Stimulated activated naive CD8-positive, alpha-beta T cell treated with anti-CD3 and anti-CD28 coated beads, Interleukin-15, Interleukin-2, amounts not matched to agents 100 ng/mL and 50 ng/mL, for 24 hours (primary cell): Measurements from ENCODE around the gene FARP1.
A peak's percentile ranks its signal among the peaks of the same experiment; 100 is the strongest.

Source experiments
- H3K27ac Mint-ChIP-seq: one replicate; pipeline ENCODE4 v1.8.0; 2021; ENCODE audit warnings: mild to moderate bottlenecking, mixed read lengths
- H3K27me3 Mint-ChIP-seq: one replicate; pipeline ENCODE4 v1.8.0; 2021; ENCODE audit warnings: mixed read lengths
- H3K36me3 Mint-ChIP-seq: one replicate; pipeline ENCODE4 v1.8.0; 2021; ENCODE audit warnings: low read depth, mixed read lengths
- H3K4me1 Mint-ChIP-seq: one replicate; pipeline ENCODE4 v1.8.0; 2021; ENCODE audit warnings: low read depth, mixed read lengths
- H3K4me3 Mint-ChIP-seq: one replicate; pipeline ENCODE4 v1.8.0; 2021; ENCODE audit warnings: mild to moderate bottlenecking, mixed read lengths
- H3K9me3 Mint-ChIP-seq: one replicate; pipeline ENCODE4 v1.8.0; 2021; ENCODE audit warnings: mixed read lengths

Gene FARP1, protein sequence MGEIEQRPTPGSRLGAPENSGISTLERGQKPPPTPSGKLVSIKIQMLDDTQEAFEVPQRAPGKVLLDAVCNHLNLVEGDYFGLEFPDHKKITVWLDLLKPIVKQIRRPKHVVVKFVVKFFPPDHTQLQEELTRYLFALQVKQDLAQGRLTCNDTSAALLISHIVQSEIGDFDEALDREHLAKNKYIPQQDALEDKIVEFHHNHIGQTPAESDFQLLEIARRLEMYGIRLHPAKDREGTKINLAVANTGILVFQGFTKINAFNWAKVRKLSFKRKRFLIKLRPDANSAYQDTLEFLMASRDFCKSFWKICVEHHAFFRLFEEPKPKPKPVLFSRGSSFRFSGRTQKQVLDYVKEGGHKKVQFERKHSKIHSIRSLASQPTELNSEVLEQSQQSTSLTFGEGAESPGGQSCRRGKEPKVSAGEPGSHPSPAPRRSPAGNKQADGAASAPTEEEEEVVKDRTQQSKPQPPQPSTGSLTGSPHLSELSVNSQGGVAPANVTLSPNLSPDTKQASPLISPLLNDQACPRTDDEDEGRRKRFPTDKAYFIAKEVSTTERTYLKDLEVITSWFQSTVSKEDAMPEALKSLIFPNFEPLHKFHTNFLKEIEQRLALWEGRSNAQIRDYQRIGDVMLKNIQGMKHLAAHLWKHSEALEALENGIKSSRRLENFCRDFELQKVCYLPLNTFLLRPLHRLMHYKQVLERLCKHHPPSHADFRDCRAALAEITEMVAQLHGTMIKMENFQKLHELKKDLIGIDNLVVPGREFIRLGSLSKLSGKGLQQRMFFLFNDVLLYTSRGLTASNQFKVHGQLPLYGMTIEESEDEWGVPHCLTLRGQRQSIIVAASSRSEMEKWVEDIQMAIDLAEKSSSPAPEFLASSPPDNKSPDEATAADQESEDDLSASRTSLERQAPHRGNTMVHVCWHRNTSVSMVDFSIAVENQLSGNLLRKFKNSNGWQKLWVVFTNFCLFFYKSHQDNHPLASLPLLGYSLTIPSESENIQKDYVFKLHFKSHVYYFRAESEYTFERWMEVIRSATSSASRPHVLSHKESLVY

DNA sequence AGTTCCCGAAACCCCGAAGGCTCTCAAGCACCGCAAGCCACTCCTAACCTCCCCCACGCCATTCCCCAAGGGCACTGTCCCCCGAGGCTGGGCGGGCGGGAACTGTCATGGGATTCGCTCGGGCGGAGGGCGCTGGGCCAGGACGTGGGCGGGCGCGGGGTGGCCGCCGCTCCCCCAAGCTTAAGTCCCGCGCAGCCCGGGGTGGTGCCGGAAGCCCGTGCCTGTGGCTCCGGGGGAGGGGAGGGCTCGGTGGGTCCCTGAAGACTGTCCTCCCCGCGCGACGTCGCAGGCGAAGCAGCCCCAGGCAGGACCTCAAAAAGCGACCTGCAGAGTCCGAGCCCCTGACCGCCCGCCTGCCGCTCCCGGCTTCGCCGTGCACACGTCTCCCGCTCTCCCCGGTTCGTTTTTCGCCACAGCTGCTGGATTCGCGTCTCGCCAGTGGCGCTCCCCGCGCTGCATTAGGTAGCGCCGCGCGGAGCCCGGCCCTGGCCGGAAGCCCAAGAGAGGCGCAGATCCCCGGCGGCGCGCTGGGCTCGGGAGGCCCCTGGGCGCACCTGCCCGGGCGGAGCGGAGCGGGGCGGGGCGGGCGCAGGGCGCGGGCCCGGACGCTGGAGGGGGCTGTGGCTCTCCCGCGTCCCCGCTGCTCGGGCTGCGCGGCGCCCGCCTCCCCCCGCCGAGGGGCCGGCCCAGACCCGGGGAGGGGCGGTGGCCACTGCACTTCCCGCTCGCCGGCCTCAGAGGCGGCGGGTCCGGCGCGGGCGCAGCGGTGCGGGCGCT, at the start of gene FARP1:
Gene FARP1, plus strand, starts transcription at position 715 of the 777 bp plus-strand sequence. CDS start 70,149 bp downstream, outside the sequence.
- no peaks in the 10 kb centered on the region for H3K9me3 Mint-ChIP-seq
- no peaks in the 10 kb centered on the region for H3K36me3 Mint-ChIP-seq
- peaks cover 7% of the 10 kb centered on the region for H3K4me1 Mint-ChIP-seq
- H3K27me3 Mint-ChIP-seq, result peaks cover 69% of the 10 kb centered on the region
- H3K4me3 Mint-ChIP-seq, result peak within 1 kb of the TSS; percentile 63
- no peak within 1 kb of the TSS for H3K27ac Mint-ChIP-seq

DNA sequence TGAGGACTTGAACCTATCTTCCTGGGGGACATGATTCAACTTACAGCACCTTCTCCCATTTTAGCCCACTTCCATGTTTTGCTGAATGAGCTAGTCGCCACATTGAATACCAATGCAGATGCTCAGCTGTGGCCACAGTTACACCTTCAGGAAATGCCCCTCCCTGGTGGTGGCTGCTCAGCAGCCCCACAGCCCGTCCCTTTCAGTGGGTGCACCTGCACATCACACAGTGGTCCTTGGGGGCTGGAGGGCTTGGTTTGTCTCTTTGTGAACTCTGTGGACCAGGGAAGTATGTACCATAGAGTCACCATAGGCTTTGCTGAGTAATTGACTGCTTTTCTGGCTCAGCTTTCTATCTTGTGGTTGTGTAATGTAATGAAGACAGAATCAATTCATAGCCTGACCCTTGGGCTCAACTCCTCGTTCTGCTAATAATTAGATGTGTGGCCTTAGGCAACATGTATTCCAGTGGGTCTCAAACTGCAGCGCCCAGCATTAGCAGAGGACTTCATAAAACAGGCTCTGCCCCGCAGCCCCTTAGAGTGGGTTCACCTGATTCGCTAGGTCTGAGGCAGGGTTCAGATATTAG, 48.1 kb upstream of the FARP1 start:
- H3K9me3 Mint-ChIP-seq, result peaks cover 4% of the 10 kb centered on the region
- H3K27me3 Mint-ChIP-seq, result peaks cover 14% of the 10 kb centered on the region
- no peak overlapping the region for H3K4me3 Mint-ChIP-seq
- no peaks in the 10 kb centered on the region for H3K4me1 Mint-ChIP-seq
- H3K36me3 Mint-ChIP-seq, result no peaks in the 10 kb centered on the region
- H3K27ac Mint-ChIP-seq, result no peak overlapping the region

DNA sequence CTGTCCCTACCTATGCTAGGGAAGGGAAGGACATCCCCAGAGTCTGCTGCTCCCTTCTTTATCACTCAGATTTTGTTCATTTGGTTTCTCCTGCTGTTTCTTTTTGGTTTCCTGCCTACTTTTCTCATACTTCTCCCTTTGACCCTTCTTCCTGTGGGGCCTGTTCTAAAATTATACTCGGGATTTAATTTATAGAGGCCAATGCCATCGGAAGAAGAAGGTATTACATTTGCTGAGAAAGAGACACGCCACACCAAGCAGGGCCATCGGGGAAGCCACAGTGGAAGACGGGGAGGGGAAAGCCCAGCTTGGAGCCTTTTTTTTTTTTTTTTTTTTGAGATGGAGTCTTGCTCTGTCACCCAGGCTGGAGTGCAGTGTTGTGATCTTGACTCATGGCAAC, 46.8 kb upstream of the FARP1 start:
- H3K36me3 Mint-ChIP-seq, result no peaks in the 10 kb centered on the region
- H3K27me3 Mint-ChIP-seq, result peaks cover 14% of the 10 kb centered on the region
- H3K9me3 Mint-ChIP-seq, result peaks cover 4% of the 10 kb centered on the region
- H3K4me1 Mint-ChIP-seq, result no peaks in the 10 kb centered on the region
- no peak overlapping the region for H3K4me3 Mint-ChIP-seq
- no peak overlapping the region for H3K27ac Mint-ChIP-seq

DNA sequence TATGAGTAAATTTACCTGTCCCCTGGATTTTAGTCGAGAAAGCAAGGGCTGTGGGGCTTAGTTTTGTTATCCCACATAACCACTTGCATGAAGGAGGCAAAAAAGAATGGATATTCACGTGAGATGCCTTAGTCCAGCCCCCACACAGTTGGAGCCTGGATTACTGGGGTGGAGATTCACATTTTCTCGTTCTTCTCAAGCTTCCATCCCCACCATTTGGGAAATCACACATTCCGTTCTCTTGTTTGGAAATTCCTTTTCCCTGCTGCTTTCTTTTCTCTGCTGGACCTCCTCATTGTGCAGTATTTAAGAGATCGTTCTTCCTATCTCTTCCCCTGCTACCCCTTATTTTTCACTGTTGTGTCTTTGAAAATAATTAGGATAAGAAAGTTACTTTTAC, 45.1 kb upstream of the FARP1 start:
- H3K36me3 Mint-ChIP-seq, result no peaks in the 10 kb centered on the region
- no peaks in the 10 kb centered on the region for H3K4me1 Mint-ChIP-seq
- no peak overlapping the region for H3K4me3 Mint-ChIP-seq
- peaks cover 4% of the 10 kb centered on the region for H3K9me3 Mint-ChIP-seq
- peaks cover 14% of the 10 kb centered on the region for H3K27me3 Mint-ChIP-seq
- no peak overlapping the region for H3K27ac Mint-ChIP-seq

DNA sequence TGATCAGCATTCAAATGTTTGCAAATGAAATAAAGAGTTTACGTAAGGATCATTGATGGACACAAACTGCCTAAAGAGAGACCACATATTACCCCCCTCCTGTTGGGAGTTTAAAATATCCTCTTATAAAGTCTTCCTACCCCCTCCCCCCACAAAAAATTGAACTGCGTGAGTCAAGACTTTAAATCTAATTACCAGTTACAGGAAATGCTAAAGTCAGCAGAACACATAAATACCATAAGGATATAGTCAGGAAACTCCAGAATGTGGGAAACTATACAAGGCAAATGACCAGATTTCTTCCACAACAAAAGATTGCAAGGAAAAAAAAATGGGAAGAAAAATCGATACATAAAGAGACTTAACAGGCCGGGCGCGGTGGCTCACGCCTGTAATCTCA, 44.4 kb upstream of the FARP1 start:
- H3K27me3 Mint-ChIP-seq, result peaks cover 14% of the 10 kb centered on the region
- H3K4me1 Mint-ChIP-seq, result no peaks in the 10 kb centered on the region
- no peaks in the 10 kb centered on the region for H3K36me3 Mint-ChIP-seq
- no peak overlapping the region for H3K4me3 Mint-ChIP-seq
- no peak overlapping the region for H3K27ac Mint-ChIP-seq
- H3K9me3 Mint-ChIP-seq, result peaks cover 4% of the 10 kb centered on the region

DNA sequence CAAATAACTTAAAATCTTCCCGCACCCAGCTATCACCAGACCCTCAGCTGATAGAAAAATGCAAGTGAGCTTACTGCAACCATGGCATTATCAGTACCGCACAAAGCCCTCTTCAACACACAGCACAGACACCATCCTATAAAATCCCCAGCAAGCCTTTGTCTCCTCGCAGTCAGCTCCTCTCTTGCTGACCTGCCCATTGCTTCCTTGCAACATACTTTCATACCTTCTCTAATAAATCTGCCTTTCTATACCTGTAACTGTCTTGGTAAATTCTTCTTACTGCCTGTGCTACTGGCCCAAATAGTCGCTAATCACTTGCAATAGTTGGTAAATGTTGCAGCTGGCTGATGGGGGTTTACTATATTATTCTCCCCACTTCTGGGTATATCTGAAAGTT, 43.3 kb upstream of the FARP1 start:
- Mint-ChIP-seq H3K27me3 (peaks cover 14% of the 10 kb centered on the region), H3K9me3 (no peaks in the 10 kb centered on the region), H3K36me3 (no peaks in the 10 kb centered on the region), H3K4me3 (no peak overlapping the region), H3K27ac (no peak overlapping the region), H3K4me1 (no peaks in the 10 kb centered on the region)

DNA sequence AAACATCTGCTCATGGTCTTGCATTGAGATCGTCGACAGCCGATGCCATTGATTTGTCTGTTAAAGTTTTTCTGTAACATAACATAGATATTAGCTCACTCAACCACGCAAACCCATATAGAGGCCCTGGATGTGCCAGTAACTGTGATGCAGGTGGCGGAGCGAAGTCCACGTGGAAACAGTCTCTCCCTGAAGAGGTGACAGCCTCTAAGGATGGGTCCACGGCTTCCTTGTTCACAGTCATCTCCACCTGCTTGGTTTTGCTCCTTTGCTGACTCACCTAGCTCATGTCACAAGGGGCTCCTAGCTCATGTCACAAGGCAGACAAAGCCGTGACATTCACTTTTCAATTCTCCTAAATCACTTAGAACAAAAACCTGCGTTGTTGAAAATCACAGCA, 42.4 kb upstream of the FARP1 start:
- H3K27ac Mint-ChIP-seq, result no peak overlapping the region
- peaks cover 14% of the 10 kb centered on the region for H3K27me3 Mint-ChIP-seq
- H3K4me1 Mint-ChIP-seq, result no peaks in the 10 kb centered on the region
- no peaks in the 10 kb centered on the region for H3K36me3 Mint-ChIP-seq
- H3K4me3 Mint-ChIP-seq, result no peak overlapping the region
- no peaks in the 10 kb centered on the region for H3K9me3 Mint-ChIP-seq

DNA sequence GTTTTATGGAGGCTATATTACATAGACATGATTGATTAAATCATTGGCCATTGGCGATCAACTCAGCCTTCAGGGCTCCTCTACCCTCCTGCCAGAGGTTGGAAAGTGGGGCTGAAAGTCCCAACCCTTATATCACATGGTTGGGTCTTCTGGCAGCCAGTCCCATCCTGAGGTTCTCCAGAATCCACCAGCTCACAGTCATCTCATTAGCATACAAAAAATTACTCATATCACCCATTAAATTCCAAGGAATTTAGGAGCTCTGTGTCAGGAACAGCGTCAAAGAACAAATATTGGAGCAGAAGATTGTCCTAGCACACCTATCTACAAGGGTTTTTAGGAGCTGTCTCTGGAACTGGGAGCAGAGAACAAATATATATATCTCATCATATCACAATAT, 39.4 kb upstream of the FARP1 start:
- Mint-ChIP-seq H3K36me3 (no peaks in the 10 kb centered on the region), H3K27me3 (peaks cover 2% of the 10 kb centered on the region)

DNA sequence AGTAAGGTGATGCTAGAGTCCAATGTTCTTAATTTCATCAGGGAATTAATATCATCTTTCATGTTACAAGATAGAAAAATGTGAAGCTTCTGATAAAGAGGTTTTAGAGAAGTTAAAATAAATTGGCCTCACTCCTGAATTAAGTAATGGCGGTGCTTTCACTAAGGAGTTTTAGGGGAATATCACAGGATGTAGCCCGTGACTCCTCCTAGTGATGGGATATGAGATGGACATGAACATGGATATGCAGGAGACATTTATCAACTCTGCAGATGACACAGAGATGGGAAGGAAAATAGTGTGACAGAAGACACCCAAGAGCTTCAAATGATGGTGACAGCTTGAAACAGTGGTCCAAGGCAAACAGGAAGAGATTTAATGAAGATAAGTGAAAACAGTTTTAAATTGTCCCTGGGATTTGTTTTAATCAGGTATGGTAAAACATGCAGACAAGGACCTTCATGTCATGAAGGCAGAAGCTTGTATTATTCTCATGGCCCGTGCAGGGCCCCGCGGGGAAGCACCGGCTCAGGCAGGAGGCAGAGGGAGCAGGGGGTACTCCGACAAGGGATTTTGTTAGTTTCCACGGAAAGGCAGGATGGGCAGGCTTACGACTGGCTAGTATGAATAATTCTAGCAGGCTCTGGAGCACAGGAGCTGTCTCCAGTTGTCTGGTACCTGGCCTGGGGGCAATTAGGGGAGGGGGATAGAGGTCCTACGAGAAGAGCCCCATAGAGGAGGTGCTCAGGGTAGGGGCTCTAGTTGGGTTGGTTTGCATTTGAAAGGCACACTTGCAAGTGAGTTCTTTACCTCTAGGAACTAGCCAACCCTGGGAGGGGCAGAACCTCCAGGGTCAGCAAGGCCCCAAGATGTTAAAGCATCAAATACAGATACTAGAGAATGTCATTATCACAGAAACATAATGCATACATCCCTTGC, 38.7 kb upstream of the FARP1 start:
- no peaks in the 10 kb centered on the region for H3K36me3 Mint-ChIP-seq
- H3K4me3 Mint-ChIP-seq, result no peak overlapping the region
- H3K9me3 Mint-ChIP-seq, result no peaks in the 10 kb centered on the region
- H3K27me3 Mint-ChIP-seq, result no peaks in the 10 kb centered on the region
- no peaks in the 10 kb centered on the region for H3K4me1 Mint-ChIP-seq
- no peak overlapping the region for H3K27ac Mint-ChIP-seq

More for the DNA sequence above, 39.4 kb upstream of the FARP1 start:
- Mint-ChIP-seq H3K4me3 (no peak overlapping the region), H3K27ac (no peak overlapping the region), H3K4me1 (no peaks in the 10 kb centered on the region), H3K9me3 (no peaks in the 10 kb centered on the region)

DNA sequence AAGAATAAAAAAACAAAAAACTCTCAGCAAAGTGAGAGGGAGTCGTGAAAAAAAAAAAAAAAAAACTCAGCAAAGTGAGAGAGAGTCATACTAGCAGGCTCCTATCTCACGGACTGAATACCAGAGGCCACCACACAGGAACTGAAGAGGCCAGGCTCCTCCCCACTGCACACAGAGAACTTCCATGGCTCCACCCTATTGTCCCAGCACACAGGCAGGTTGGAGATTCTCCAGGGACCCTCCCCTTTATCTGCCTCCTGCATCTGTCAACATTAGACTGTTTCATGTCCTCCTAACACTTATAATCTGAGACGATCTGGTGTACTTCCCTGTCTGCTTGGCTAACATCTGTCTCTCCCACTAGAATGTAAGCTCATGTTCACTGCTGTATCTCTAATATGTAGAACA, 37.0 kb upstream of the FARP1 start:
- no peaks in the 10 kb centered on the region for H3K27me3 Mint-ChIP-seq
- no peaks in the 10 kb centered on the region for H3K4me1 Mint-ChIP-seq
- H3K9me3 Mint-ChIP-seq, result no peaks in the 10 kb centered on the region
- no peak overlapping the region for H3K27ac Mint-ChIP-seq
- H3K4me3 Mint-ChIP-seq, result no peak overlapping the region
- no peaks in the 10 kb centered on the region for H3K36me3 Mint-ChIP-seq

DNA sequence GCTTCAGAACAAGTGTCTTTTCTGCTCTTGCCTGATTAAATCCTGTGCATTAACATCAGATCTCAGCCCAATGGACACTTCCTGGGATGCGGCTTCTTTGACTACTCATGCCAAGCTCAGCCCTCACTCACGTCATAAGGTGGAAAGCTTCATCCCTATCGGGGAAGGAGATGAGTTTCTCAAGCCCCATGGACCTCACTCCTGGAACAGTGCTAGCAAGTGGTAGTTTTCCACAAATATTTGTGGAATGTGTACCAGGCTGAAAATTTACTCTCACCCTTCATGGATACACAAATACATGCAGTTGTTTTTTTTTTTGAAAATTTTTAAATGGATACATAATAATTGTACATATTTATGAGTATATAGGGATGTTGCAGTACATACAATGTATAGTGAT, 34.6 kb upstream of the FARP1 start:
- Mint-ChIP-seq H3K4me3 (no peak overlapping the region), H3K9me3 (no peaks in the 10 kb centered on the region), H3K27me3 (no peaks in the 10 kb centered on the region), H3K27ac (no peak overlapping the region), H3K36me3 (no peaks in the 10 kb centered on the region), H3K4me1 (no peaks in the 10 kb centered on the region)

DNA sequence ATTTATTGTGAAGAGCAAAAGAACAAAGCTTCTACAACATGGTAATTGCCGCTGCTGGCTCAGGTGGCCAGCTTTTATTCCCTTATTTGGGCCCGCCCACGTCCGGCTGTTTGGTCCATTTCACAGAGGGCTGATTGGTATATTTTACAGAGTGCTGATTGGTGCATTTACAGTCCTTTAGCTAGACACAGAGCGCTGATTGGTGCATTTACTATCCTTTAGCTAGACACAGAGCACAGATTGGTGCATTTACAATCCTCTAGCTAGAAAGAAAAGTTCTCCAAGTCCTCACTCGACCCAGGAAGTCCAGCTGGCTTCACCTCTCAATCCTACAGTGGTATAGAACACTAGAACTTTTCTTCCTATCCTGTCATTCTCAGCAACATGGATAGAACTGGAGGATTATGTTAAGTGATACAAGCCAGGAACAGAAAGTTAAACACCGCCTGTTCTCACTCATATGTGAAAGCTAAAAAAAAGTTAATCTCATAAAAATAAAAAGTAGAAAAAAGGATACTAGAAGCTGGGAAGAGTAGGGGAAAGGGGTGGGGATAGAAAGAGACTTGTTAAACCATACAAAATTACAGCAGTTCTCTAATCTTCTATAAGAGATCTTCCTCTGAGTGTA, 33.6 kb upstream of the FARP1 start:
- no peak overlapping the region for H3K4me3 Mint-ChIP-seq
- H3K36me3 Mint-ChIP-seq, result no peaks in the 10 kb centered on the region
- H3K4me1 Mint-ChIP-seq, result no peaks in the 10 kb centered on the region
- H3K27me3 Mint-ChIP-seq, result no peaks in the 10 kb centered on the region
- H3K27ac Mint-ChIP-seq, result no peak overlapping the region
- H3K9me3 Mint-ChIP-seq, result no peaks in the 10 kb centered on the region

DNA sequence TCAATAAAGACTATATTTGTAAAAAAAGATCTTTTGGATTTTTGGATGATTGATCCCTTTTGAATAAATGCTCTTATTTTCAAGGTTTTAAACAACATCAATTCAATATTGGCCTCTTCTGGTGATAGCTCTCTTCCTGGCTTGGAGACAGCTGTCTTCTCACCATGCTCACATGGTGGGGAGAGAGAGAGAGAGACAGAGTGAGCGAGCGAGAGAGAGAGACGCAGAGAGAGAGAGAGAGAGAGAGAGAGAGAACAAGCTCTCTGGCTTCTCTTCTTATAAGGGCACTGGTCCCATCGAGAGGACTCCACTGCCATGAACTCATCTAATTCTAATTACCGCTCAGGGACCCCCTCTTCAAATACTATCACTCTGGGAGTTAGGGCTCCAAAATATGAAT, 32.1 kb upstream of the FARP1 start:
- H3K4me1 Mint-ChIP-seq, result no peaks in the 10 kb centered on the region
- no peak overlapping the region for H3K27ac Mint-ChIP-seq
- H3K9me3 Mint-ChIP-seq, result no peaks in the 10 kb centered on the region

More for the DNA sequence above, 32.1 kb upstream of the FARP1 start:
- Mint-ChIP-seq H3K36me3 (no peaks in the 10 kb centered on the region), H3K4me3 (no peak overlapping the region), H3K27me3 (no peaks in the 10 kb centered on the region)
